Smooth muscle cell (in vitro differentiated cells): ENCODE data around the gene CNBD2. TPM values are rescaled to one million over a fixed set of nuclear protein-coding genes. Genes with fewer than 3 reads are reported as not detected.
"Not testable (repeated sequence)": the region's sequence is repeated elsewhere in the genome, so short reads cannot be mapped to it uniquely, and the experiment has no call there.

Experiments used
- DNase-seq: peaks from one replicate; lab custom pipeline; 2025; ENCODE audit not compliant: unreplicated experiment; lab: John Stamatoyannopoulos, UW
- H2AFZ ChIP-seq: fragments of 200-600 bp; sonication (generic); 2 replicates; pipeline ENCODE4 v1.6.0; 2016; ENCODE audit warnings: antibody characterized with exemption, low read depth, mild to moderate bottlenecking
- H3F3A ChIP-seq: fragments of 200-600 bp; sonication (generic); 2 replicates; pipeline ENCODE4 v1.6.0; 2017; ENCODE audit warnings: antibody characterized with exemption, low read depth
- H3K27ac ChIP-seq: fragments of 200-600 bp; sonication (generic); 2 replicates; pipeline ENCODE4 v1.5.1; 2016; ENCODE audit warnings: low read depth, mild to moderate bottlenecking
- H3K27me3 ChIP-seq: fragments of 200-600 bp; sonication (generic); 2 replicates; pipeline ENCODE4 v1.6.1; 2016; ENCODE audit warnings: low read depth, mild to moderate bottlenecking
- H3K36me3 ChIP-seq: fragments of 200-600 bp; sonication (generic); 2 replicates; pipeline ENCODE4 v1.5.1; 2016; ENCODE audit warnings: low read depth
- H3K4me1 ChIP-seq: fragments of 200-600 bp; sonication (generic); 2 replicates; pipeline ENCODE4 v1.5.1; 2016; ENCODE audit warnings: low read depth
- H3K4me2 ChIP-seq: fragments of 200-600 bp; sonication (generic); 2 replicates; pipeline ENCODE4 v1.6.0; 2016; ENCODE audit warnings: mild to moderate bottlenecking
- H3K4me3 ChIP-seq: fragments of 200-600 bp; sonication (generic); 2 replicates; pipeline ENCODE4 v1.5.1; 2016; ENCODE audit warnings: mild to moderate bottlenecking
- H3K79me2 ChIP-seq: fragments of 200-600 bp; sonication (generic); 2 replicates; pipeline ENCODE4 v1.6.0; 2016; ENCODE audit warnings: low read depth, mild to moderate bottlenecking
- H3K9ac ChIP-seq: fragments of 200-600 bp; sonication (generic); 2 replicates; pipeline ENCODE4 v1.6.0; 2016; ENCODE audit warnings: low read depth
- H3K9me3 ChIP-seq: fragments of 200-600 bp; sonication (generic); replicated peaks from 2 replicates; pipeline ENCODE4 v1.5.1; 2016; ENCODE audit warnings: low read depth
- H4K20me1 ChIP-seq: fragments of 200-600 bp; sonication (generic); 2 replicates; pipeline ENCODE4 v1.6.0; 2016; ENCODE audit warnings: low read depth
- WGBS: methylation state at CpG from one replicate; pipeline ENCODE4 v1.1.7; 2016; ENCODE audit warnings: low lambda C conversion rate; 5-methylcytosine and 5-hydroxymethylcytosine counted together
- polyA plus RNA-seq: library from polyadenylated mRNA; unstranded; fragments of >200 nt; fragmentation: Nextera tagmentation; extraction: Ambion mirVana; gene quantifications from 2 replicates; pipeline ENCODE4 v1.2.1, GENCODE V29; 2016
- small RNA-seq: library from RNA; depleted of rRNA; stranded (forward); fragments of <200 nt; gene quantifications from one replicate; pipeline ENCODE3, GENCODE V24; 2014
- total RNA-seq: library from RNA; depleted of rRNA; stranded (reverse); fragments of >200 nt; gene quantifications from 2 replicates; pipeline ENCODE4 v1.2.3, GENCODE V29; 2014
- TF ChIP-seq, protein P1 (sequence below): fragments of 200-600 bp; sonication (generic); IDR thresholded peaks from 2 replicates; pipeline ENCODE4 v1.5.1; 2017; ENCODE audit warnings: borderline replicate concordance, mild to moderate bottlenecking, antibody characterized with exemption; ENCODE audit not compliant: insufficient read depth, poor library complexity, severe bottlenecking

CNBD2 gene
- total and polyA plus RNA-seq, 2 experiments from 2014 or later, result 2.8 to 10.2 TPM

- TF ChIP-seq, protein P1, sequence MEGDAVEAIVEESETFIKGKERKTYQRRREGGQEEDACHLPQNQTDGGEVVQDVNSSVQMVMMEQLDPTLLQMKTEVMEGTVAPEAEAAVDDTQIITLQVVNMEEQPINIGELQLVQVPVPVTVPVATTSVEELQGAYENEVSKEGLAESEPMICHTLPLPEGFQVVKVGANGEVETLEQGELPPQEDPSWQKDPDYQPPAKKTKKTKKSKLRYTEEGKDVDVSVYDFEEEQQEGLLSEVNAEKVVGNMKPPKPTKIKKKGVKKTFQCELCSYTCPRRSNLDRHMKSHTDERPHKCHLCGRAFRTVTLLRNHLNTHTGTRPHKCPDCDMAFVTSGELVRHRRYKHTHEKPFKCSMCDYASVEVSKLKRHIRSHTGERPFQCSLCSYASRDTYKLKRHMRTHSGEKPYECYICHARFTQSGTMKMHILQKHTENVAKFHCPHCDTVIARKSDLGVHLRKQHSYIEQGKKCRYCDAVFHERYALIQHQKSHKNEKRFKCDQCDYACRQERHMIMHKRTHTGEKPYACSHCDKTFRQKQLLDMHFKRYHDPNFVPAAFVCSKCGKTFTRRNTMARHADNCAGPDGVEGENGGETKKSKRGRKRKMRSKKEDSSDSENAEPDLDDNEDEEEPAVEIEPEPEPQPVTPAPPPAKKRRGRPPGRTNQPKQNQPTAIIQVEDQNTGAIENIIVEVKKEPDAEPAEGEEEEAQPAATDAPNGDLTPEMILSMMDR, result no peak
- H3K4me1 ChIP-seq, result peaks cover 6% of the 10 kb centered on the region
- no peaks in the 10 kb centered on the region for H3K79me2 ChIP-seq
- H3K4me3 ChIP-seq, result no peak overlapping the region
- no peaks in the 10 kb centered on the region for H3K9me3 ChIP-seq
- no peaks in the 10 kb centered on the region for H3K36me3 ChIP-seq
- H3K27me3 ChIP-seq, result peaks cover 4% of the 10 kb centered on the region
- H3K9ac ChIP-seq, result no peak overlapping the region
- H3K27ac ChIP-seq, result no peak overlapping the region
- no peak overlapping the region for H2AFZ ChIP-seq
- DNase-seq, result no peak
- H3F3A ChIP-seq, result no peaks in the 10 kb centered on the region
- no peaks in the 10 kb centered on the region for H4K20me1 ChIP-seq
- 66% methylated on average over 2 of the region's 2 CpGs for WGBS
- no peak overlapping the region for H3K4me2 ChIP-seq
Measured at GRCh38 chr20:36074983-36075382, 106.6 kb downstream of the CNBD2 start.

DNA sequence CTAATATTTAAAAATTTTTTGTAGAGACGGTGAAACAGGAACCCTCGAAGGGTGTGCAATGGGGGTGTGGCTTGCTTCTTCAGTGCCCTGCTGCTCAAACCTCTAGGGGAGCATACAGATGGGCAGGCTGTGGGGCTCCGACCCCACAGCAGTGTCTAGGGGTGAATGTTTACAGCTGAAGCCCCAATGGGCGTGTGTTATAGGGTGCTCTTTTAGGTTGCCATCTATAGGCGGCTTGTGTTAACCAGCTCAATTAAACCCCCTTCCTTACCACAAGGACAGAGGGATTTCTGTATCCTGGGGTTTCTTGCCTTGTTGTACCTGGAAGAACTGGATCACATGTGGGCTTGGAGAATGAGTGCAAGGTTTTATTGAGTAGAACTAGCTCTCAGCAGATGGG, 109.4 kb downstream of the CNBD2 start:
- H3K4me2 ChIP-seq, H2AFZ ChIP-seq, H3K4me3 ChIP-seq, H3K9me3 ChIP-seq, H3K4me1 ChIP-seq, H3K9ac ChIP-seq, H3K79me2 ChIP-seq, H4K20me1 ChIP-seq, H3K27me3 ChIP-seq, DNase-seq, H3K36me3 ChIP-seq, H3K27ac ChIP-seq, H3F3A ChIP-seq: not testable (repeated sequence)
- 85% methylated on average over 5 of the region's 5 CpGs for WGBS

DNA sequence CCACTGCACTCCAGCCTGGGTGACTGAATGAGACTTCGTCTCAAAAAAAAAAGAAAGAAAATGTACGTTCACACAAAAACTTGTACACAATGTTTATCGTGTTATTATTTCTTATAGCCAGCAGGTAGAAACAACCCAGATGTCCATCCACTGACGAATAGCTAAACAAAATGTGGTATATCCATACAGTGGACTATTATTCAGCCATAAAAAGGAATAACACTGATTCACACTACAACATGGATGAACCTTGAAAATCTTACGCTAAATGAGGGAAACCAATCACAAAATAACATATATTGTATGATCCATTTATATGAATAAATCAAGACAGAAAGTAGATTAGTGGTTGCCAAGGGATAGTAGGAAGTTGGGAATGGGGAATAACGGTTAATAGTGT, 111.1 kb downstream of the CNBD2 start:
- Histone ChIP-seq H3K27ac (no peak overlapping the region), H4K20me1 (no peaks in the 10 kb centered on the region), H3K4me1 (no peaks in the 10 kb centered on the region), H3K4me2 (no peak overlapping the region), H3F3A (no peaks in the 10 kb centered on the region), H3K4me3 (no peak overlapping the region), H3K36me3 (no peaks in the 10 kb centered on the region), H3K9ac (no peak overlapping the region), H3K9me3 (no peaks in the 10 kb centered on the region), H2AFZ (no peak overlapping the region), H3K79me2 (no peaks in the 10 kb centered on the region), H3K27me3 (peaks cover 4% of the 10 kb centered on the region)
- TF ChIP-seq, protein P1, result no peak
- WGBS, result 94% methylated on average over 6 of the region's 6 CpGs
- no peak for DNase-seq

DNA sequence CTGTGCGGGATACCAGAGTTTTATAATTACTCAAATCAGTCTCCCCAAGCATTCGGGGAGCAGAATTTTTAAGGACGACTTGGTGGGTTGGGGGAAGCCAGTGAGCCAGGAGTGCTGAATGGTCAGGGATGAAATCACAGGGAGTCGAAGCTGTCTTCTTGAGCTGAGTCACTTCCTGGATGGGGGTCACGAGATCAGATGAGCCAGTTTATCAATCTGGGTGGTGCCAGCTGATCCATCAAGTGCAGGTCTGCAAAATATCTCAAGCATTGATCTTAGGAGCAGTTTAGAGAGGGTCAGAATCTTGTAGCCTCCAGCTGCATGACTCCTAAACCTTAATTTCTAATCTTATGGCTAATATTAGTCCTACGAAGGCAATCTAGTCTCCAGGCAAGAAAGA, 111.6 kb downstream of the CNBD2 start:
- H3F3A ChIP-seq, H3K36me3 ChIP-seq, H3K79me2 ChIP-seq, H3K9ac ChIP-seq, H3K9me3 ChIP-seq, H4K20me1 ChIP-seq, DNase-seq, H3K4me1 ChIP-seq, H3K27me3 ChIP-seq, H3K4me3 ChIP-seq, H3K27ac ChIP-seq, H2AFZ ChIP-seq, H3K4me2 ChIP-seq: not testable (repeated sequence)
- WGBS, result 60% methylated on average over 6 of the region's 6 CpGs

Small RNAs within 50 kb of the gene (small RNA-seq; reads per million reads assigned to genes)
- gene RNU6-937P, result not detected

Other genes with a start within 250 kb of the CNBD2 start
- gene RBM39, start 226.3 kb upstream of the CNBD2 start, total RNA-seq, result 408 and 449 TPM in 2 replicates
- gene RBM39, start 226.3 kb upstream of the CNBD2 start, polyA plus RNA-seq, result 139 and 196 TPM in 2 replicates
- gene PHF20, start 196.6 kb upstream of the CNBD2 start, total RNA-seq, result 24.5 and 27.4 TPM in 2 replicates
- gene PHF20, start 196.6 kb upstream of the CNBD2 start, polyA plus RNA-seq, result 23.3 and 23.7 TPM in 2 replicates
- 20.9 and 26.7 TPM in 2 replicates for gene SCAND1, start 14.1 kb upstream of the CNBD2 start, total RNA-seq
- 128 and 135 TPM in 2 replicates for gene SCAND1, start 14.1 kb upstream of the CNBD2 start, polyA plus RNA-seq
- 18.0 and 29.4 TPM in 2 replicates for gene EPB41L1, start 186.2 kb downstream of the CNBD2 start, total RNA-seq
- gene EPB41L1, start 186.2 kb downstream of the CNBD2 start, polyA plus RNA-seq, result 14.8 and 20.4 TPM in 2 replicates